H9 (cell line): ENCODE results near the gene FNDC3A. TPM values are rescaled to one million over a fixed set of nuclear protein-coding genes. Genes with fewer than 3 reads are reported as not detected.

Source experiments
- DNase-seq: peaks from one replicate; pipeline ENCODE4 v3.0.0-alpha.2; 2017
- H2AFZ ChIP-seq: one replicate; pipeline ENCODE4 v1.6.1; 2013; ENCODE audit warnings: mild to moderate bottlenecking, low read length, control low read depth, moderate library complexity
- H2AK5ac ChIP-seq: 2 replicates; pipeline ENCODE4 v1.6.1; 2013; ENCODE audit warnings: low read length, control low read depth, mixed read lengths; ENCODE audit not compliant: insufficient read length
- H2BK120ac ChIP-seq: one replicate; pipeline ENCODE4 v1.6.1; 2013; ENCODE audit warnings: low read depth, mild to moderate bottlenecking, low read length, control low read depth, inconsistent platforms; ENCODE audit not compliant: poor library complexity, severe bottlenecking
- H2BK12ac ChIP-seq: 2 replicates; pipeline ENCODE4 v1.6.1; 2013; ENCODE audit warnings: low read length, control low read depth, mixed read lengths, low read depth; ENCODE audit not compliant: insufficient read length
- H2BK15ac ChIP-seq: 2 replicates; pipeline ENCODE4 v1.6.1; 2013; ENCODE audit warnings: low read depth, low read length, control low read depth
- H2BK20ac ChIP-seq: one replicate; pipeline ENCODE4 v1.6.1; 2013; ENCODE audit warnings: low read depth, mild to moderate bottlenecking, low read length, control low read depth, inconsistent platforms; ENCODE audit not compliant: poor library complexity, severe bottlenecking
- H2BK5ac ChIP-seq: 2 replicates; pipeline ENCODE4 v1.6.1; 2013; ENCODE audit warnings: low read length, control low read depth, mixed read lengths; ENCODE audit not compliant: insufficient read length
- H3K14ac ChIP-seq: 2 replicates; pipeline ENCODE4 v1.6.1; 2013; ENCODE audit warnings: low read length, control low read depth; ENCODE audit not compliant: insufficient read depth
- H3K18ac ChIP-seq: 2 replicates; pipeline ENCODE4 v1.6.1; 2013; ENCODE audit warnings: low read depth, mild to moderate bottlenecking, mixed read lengths, low read length, control low read depth; ENCODE audit not compliant: insufficient read length
- H3K23ac ChIP-seq: 2 replicates; pipeline ENCODE4 v1.6.1; 2013; ENCODE audit warnings: low read length, control low read depth, mixed read lengths, low read depth; ENCODE audit not compliant: insufficient read length
- H3K23me2 ChIP-seq: 2 replicates; pipeline ENCODE4 v1.6.1; 2013; ENCODE audit warnings: low read depth, mild to moderate bottlenecking, mixed read lengths, low read length, control low read depth; ENCODE audit not compliant: insufficient read length, poor library complexity, severe bottlenecking
- H3K27ac ChIP-seq: 2 replicates; pipeline ENCODE4 v1.5.1; 2013; ENCODE audit warnings: low read length, control low read depth, mixed read lengths, low read depth; ENCODE audit not compliant: insufficient read length
- H3K27me3 ChIP-seq: 2 replicates; pipeline ENCODE4 v1.6.1; 2013; ENCODE audit warnings: low read length, control low read depth, inconsistent platforms; ENCODE audit not compliant: insufficient read depth
- H3K4ac ChIP-seq: 2 replicates; pipeline ENCODE4 v1.6.1; 2013; ENCODE audit warnings: low read depth, mild to moderate bottlenecking, control low read depth, inconsistent platforms, low read length, moderate library complexity
- H3K4me1 ChIP-seq: 2 replicates; pipeline ENCODE4 v1.6.1; 2013; ENCODE audit warnings: low read length, control low read depth, inconsistent platforms; ENCODE audit not compliant: insufficient read depth
- H3K4me2 ChIP-seq: 2 replicates; pipeline ENCODE4 v1.6.1; 2013; ENCODE audit warnings: low read length, control low read depth, mixed read lengths; ENCODE audit not compliant: insufficient read length, insufficient read depth
- H3K56ac ChIP-seq: 2 replicates; pipeline ENCODE4 v1.6.1; 2013; ENCODE audit warnings: low read depth, mild to moderate bottlenecking, mixed read lengths, low read length, control low read depth; ENCODE audit not compliant: insufficient read length
- H3K79me1 ChIP-seq: 2 replicates; pipeline ENCODE4 v1.6.1; 2013; ENCODE audit warnings: low read depth, mild to moderate bottlenecking, moderate library complexity, low read length, control low read depth, inconsistent platforms; ENCODE audit not compliant: insufficient read depth, poor library complexity, severe bottlenecking
- H3K79me2 ChIP-seq: 2 replicates; pipeline ENCODE4 v1.6.1; 2013; ENCODE audit warnings: low read length, control low read depth, inconsistent platforms; ENCODE audit not compliant: insufficient read depth
- H3K9ac ChIP-seq: 2 replicates; pipeline ENCODE4 v1.6.1; 2013; ENCODE audit warnings: low read length, control low read depth, mixed read lengths; ENCODE audit not compliant: insufficient read length; ENCODE audit errors: extremely low read depth
- H3K9me3 ChIP-seq: one replicate; pipeline ENCODE4 v1.6.1; 2013; ENCODE audit warnings: low read depth, low read length, inconsistent platforms; ENCODE audit not compliant: control insufficient read depth
- H3T11ph ChIP-seq: one replicate; pipeline ENCODE4 v1.6.1; 2013; ENCODE audit warnings: mild to moderate bottlenecking, low read length, control low read depth, inconsistent platforms
- H4K20me1 ChIP-seq: one replicate; pipeline ENCODE4 v1.6.1; 2013; ENCODE audit not compliant: control insufficient read depth, insufficient read length, insufficient read depth
- H4K5ac ChIP-seq: 2 replicates; pipeline ENCODE4 v1.6.1; 2013; ENCODE audit warnings: low read depth, mild to moderate bottlenecking, mixed read lengths, low read length, control low read depth; ENCODE audit not compliant: insufficient read length
- H4K8ac ChIP-seq: replicated peaks from 2 replicates; pipeline ENCODE4 v1.6.1; 2013; ENCODE audit warnings: low read length, control low read depth, mixed read lengths, low read depth; ENCODE audit not compliant: insufficient read length
- H4K91ac ChIP-seq: 2 replicates; pipeline ENCODE4 v1.6.1; 2013; ENCODE audit warnings: low read depth, mild to moderate bottlenecking, moderate library complexity, mixed read lengths, low read length, control low read depth; ENCODE audit not compliant: insufficient read length
- H3K27ac Mint-ChIP-seq, 3 experiments: 2 replicates in 2 of 3; 3 replicates in 1 of 3; pipeline ENCODE4 v1.8.0; 2020 to 2021; ENCODE audit warnings: mixed read lengths in 3 of 3, mild to moderate bottlenecking in 1 of 3, moderate library complexity in 1 of 3
- H3K27me3 Mint-ChIP-seq: 2 replicates; pipeline ENCODE4 v1.8.0; 2021; ENCODE audit warnings: low read depth, mild to moderate bottlenecking, moderate library complexity, mixed read lengths
- H3K36me3 Mint-ChIP-seq, 3 experiments: 2 replicates in 2 of 3; 3 replicates in 1 of 3; pipeline ENCODE4 v1.8.0; 2020 to 2021; ENCODE audit warnings: low read depth in 3 of 3, mixed read lengths in 3 of 3; ENCODE audit not compliant: insufficient read depth in 1 of 3
- H3K4me1 Mint-ChIP-seq, 2 experiments: 2 replicates each; pipeline ENCODE4 v1.8.0; 2020; ENCODE audit warnings: mixed read lengths in 2 of 2
- H3K4me3 Mint-ChIP-seq, 2 experiments: 2 replicates in 1 of 2; 3 replicates in 1 of 2; pipeline ENCODE4 v1.8.0; 2020 to 2021; ENCODE audit warnings: mild to moderate bottlenecking in 2 of 2, mixed read lengths in 2 of 2, moderate library complexity in 1 of 2
- H3K9me3 Mint-ChIP-seq, 2 experiments: 2 replicates in 1 of 2; 3 replicates in 1 of 2; pipeline ENCODE4 v1.8.0; 2020; ENCODE audit warnings: mild to moderate bottlenecking in 2 of 2, mixed read lengths in 2 of 2, moderate library complexity in 1 of 2
- WGBS: extraction: QIAGEN DNeasy Blood & Tissue Kit; methylation state at CpG from one replicate; pipeline ENCODE4 v1.1.7; 2013; ENCODE audit warnings: missing lambda C conversion rate, low lambda C conversion rate, mixed read lengths; ENCODE audit not compliant: insufficient read length; ENCODE audit errors: extremely low coverage; 5-methylcytosine and 5-hydroxymethylcytosine counted together
- total RNA-seq: library from RNA; stranded (reverse); gene quantifications from 2 replicates; pipeline ENCODE4 v1.2.1, GENCODE V29; 2021
- TF ChIP-seq, protein P1 (sequence below): fragments of 200-600 bp; sonication (generic); conservative IDR thresholded peaks from 3 replicates; pipeline ENCODE4 v1.8.0; 2021; ENCODE audit warnings: antibody characterized with exemption, mild to moderate bottlenecking

FNDC3A gene
- total RNA-seq, 1 experiment from 2014 or later, result 27.4 TPM

DNA sequence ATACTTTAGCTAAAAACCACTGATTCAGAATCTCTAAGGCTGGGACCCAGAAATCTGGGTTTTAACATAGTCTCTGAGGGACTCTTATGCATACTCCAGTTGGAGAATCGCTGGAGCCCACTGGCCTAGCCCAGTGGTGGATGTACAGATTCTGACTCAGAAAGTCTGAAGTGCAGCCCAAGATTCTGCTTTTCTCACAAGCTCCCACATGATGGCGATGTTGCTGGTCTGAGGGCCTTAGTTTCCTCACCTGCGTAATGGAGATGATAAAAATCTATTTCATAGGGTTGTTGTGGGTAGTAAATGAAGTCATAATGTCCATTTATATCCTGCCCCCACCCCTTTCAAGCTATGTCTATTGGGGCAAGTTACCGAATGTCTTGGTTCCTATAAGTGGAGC is 264.3 kb downstream of the FNDC3A start:
- Histone ChIP-seq H3K23ac (no peak overlapping the region), H3T11ph (no peak overlapping the region), H3K79me1 (no peaks in the 10 kb centered on the region), H2AK5ac (no peak overlapping the region), H3K9ac (no peak overlapping the region), H3K4me1 (no peaks in the 10 kb centered on the region), H2BK120ac (no peak overlapping the region), H4K5ac (no peak overlapping the region), H2BK15ac (no peak overlapping the region), H2BK5ac (no peak overlapping the region), H4K8ac (no peak overlapping the region), H3K18ac (no peak overlapping the region), H3K27me3 (no peaks in the 10 kb centered on the region), H3K4ac (no peak overlapping the region), H4K20me1 (no peaks in the 10 kb centered on the region), H3K9me3 (no peaks in the 10 kb centered on the region), H2BK20ac (no peak overlapping the region), H3K4me2 (no peak overlapping the region), H3K79me2 (no peaks in the 10 kb centered on the region), H3K27ac (no peak overlapping the region), H4K91ac (no peak overlapping the region), H3K56ac (no peak overlapping the region), H2AFZ (no peak overlapping the region), H3K23me2 (no peaks in the 10 kb centered on the region), H3K14ac (no peak overlapping the region), H2BK12ac (no peak overlapping the region)
- TF ChIP-seq, protein P1, sequence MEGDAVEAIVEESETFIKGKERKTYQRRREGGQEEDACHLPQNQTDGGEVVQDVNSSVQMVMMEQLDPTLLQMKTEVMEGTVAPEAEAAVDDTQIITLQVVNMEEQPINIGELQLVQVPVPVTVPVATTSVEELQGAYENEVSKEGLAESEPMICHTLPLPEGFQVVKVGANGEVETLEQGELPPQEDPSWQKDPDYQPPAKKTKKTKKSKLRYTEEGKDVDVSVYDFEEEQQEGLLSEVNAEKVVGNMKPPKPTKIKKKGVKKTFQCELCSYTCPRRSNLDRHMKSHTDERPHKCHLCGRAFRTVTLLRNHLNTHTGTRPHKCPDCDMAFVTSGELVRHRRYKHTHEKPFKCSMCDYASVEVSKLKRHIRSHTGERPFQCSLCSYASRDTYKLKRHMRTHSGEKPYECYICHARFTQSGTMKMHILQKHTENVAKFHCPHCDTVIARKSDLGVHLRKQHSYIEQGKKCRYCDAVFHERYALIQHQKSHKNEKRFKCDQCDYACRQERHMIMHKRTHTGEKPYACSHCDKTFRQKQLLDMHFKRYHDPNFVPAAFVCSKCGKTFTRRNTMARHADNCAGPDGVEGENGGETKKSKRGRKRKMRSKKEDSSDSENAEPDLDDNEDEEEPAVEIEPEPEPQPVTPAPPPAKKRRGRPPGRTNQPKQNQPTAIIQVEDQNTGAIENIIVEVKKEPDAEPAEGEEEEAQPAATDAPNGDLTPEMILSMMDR, result peak; percentile 69
- H3K4me3 Mint-ChIP-seq, result no peak overlapping the region
- WGBS, result no CpG with 5 or more reads among the region's 4 CpGs
- H3K27ac Mint-ChIP-seq, result no peak overlapping the region
- DNase-seq, result no peak
- H3K4me1 Mint-ChIP-seq, result no peaks in the 10 kb centered on the region
- no peaks in the 10 kb centered on the region for H3K36me3 Mint-ChIP-seq
- H3K27me3 Mint-ChIP-seq, result no peaks in the 10 kb centered on the region
- H3K9me3 Mint-ChIP-seq, result no peaks in the 10 kb centered on the region
